Limb (tissue), 2 donors: Measurements from ENCODE around the gene OPRD1.
A peak's percentile ranks its signal among the peaks of the same experiment; 100 is the strongest.

Experiments used
- DNase-seq, 2 donors: peaks; one replicate each; pipeline ENCODE4 v3.0.0-alpha.2; 2016; ENCODE audit errors: extremely low spot score in 2 of 2

Gene OPRD1

DNA sequence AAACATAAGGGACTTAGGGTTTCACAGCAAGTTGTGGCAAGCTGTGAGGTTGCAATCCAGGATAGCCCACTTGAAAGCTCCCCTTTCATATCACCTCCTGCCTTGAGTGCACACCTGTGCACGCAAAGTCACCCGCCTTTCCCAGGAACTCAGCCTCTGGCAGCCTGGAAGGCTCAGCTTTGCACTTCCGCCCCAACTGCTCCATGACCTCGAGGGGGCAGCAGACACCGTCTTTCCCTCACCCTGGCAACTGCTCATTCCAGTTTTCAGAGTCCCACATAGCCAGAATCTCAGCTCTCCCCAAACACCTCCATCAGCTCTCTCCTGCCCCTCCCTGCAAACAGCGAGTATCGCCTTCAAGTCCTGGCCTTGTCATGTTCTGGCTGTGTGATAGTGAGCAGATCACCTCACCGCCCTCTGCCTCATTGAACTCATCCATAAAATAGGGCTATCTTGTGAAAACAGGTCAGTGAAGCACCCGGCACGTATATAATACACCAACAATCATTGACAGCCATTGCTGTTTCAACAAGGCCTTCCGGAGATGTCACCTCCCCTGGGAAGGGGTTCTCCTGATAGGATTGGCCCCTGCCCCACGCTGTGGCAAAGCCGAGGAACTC is 70.1 kb downstream of the OPRD1 start:
- peak; percentile 90 to 91 for DNase-seq

DNA sequence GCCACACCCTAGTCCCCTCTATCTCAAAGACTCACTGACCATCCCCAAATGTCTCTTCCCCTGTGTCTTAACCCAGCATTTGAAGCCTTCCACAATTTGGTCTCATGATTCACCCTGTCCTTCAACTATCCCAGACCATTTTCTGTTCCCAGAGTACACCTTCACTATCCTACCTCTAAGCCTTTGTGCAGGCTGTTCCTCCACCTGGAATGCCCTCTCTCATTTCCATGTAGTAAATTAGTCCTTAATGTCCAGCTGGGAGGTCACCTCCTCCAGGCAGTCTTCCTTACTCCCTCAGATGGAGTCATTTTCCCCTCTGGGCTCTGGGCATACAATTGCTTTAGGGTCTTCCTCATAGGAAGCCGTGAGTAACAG is 71.3 kb downstream of the OPRD1 start:
- no peak for DNase-seq

DNA sequence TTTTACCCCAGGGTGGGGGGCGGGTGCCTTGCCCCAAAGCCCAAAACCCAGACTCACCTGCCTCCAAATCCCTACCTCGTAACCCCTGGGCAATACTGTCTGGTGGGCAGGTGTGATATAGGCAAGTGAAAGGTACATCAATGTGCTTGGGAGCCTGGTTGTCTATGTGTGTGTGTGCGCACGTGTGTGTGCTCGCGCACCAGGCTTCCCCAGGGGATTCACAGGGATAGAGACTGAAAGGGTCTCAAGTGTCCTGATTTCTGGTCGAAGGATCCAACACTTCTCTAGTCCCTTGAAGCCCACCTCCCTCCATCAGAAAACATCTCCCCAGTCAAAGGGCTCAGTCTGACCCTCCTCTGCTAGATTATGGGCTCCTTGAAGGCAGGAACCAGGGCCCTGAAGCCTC is 73.5 kb downstream of the OPRD1 start:
- no peak for DNase-seq

DNA sequence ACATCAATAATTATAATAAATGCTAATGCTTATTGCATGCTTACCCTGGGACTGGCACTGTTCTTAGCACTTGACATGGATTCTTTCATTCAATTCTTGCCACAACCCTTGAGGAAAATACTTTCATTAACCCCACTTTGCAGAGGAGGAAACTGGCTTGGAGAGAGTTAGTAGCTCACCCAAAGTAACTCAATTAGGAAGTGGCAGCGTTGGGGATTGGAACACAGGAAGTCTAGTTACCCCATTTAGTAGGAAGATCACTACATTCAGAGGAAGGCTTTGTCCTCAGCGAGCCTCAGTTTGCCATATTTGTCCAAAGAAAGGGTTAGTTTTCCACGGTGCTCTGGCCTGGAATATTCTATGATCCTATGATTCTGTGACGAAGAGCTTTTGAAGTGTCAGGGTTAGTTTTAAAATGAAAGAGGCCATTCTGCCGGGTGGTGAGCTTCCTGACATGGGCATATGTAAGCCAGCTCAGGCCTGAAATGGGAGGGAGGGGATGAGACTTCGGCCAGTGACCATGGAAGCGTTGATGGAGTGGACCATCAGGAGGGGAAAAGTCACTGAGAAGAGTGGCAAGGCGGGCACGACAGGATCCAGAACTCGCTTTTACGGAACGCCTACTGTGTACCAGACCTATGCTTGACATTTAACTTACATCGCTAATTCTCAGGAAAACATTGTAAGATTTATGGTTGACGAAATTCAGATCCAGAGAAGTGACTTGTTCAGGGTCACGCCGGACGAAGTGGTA is 74.2 kb downstream of the OPRD1 start:
- DNase-seq = no peak

DNA sequence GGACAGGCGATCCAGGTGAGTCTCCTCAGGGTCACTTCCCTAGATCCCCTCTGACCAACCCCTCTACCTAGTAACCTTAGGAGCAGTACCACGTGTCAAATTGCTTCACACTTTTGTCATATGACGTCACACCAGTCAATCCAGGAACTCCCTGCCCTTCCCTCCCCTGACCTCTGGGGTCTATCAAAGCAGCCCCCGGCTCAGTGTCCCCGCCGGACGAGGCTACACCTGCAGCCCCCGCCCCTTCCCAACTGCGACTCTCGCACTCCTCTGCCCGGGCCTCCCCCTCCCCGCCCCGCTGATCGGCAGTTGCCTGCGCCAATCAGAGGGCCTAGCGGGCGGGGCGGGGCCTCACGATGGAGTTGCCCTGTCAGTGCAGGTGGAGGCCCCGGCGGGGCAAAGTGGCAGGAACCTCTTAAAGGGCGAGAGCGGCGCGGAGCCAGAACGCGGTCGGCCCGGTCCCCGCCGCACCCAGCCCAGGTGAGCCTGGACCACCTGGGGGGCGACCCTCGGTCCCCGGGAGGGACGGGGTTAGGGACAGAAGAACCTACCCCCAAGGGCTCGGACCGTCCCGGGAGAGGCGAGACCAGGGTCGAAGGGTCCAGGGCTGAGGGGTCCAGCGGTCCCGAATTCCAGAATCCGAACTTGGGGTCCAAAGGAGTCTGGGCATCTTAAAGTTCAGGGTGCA is 74.9 kb downstream of the OPRD1 start:
- peak; percentile 38 to 87 for DNase-seq

DNA sequence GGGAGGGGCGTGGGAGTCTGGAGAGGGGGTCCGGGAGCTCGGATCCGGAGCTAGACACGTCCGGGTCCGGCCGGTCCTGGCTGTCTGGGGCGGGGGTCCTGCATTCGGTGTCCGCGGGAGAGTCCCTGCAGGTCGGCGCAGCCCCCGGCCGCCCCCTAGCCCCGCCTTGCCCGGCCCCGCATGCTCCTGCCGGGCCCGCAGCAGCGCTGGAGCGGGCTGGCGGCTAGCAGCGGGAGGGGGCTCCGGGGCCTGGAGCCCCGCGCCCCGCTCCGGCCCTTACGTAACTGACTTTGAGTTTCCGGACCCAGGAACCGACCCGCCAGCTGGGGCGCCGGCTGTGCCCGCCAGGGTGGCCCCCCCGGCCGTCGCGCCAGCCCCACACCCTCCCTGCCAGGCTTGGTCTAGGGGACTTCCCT is 75.5 kb downstream of the OPRD1 start:
- DNase-seq = peak in 1 of 2 donors; percentile 55

DNA sequence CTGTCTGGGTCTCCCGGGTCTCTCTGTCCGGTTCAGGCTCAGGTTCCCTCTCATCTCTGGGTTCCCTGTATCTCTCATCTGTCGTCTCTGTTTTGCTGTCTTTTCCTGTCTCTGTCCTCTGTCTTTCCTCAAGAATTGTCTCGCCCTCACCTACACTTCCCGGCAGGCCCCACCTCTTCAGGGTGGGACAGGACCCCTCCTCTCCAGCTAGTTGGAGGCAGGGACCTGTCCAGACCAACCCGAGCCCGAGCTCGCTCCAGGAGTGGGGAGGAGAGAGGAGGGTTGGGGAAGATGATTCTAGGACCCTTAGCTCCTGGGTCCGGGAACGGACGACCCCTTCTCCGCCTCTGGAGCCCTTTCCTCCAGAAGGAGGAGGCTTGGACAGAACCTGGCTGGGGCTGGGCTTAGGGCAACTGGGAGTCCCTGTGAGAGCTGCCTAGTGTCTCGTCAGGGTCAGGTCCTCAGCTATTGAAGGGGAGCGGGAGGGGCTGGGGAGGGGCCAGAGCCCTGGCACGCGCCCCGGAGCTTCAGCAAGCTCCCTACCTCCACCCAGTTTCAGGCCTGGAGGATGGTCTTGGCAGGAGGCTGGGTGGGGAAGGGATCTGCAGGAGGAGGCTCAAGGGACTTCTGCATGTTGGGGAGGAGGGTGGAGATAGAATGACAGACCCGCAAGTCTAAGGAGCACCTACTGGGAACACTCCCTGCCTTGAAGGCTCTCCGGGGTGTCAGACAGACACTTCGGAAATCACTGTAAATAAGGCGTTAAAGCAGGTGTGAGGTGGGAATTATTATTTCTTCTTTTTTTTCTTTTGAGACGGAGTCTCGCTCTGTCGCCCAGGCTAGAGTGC is 76.1 kb downstream of the OPRD1 start:
- DNase-seq = peak in 1 of 2 donors; percentile 63

DNA sequence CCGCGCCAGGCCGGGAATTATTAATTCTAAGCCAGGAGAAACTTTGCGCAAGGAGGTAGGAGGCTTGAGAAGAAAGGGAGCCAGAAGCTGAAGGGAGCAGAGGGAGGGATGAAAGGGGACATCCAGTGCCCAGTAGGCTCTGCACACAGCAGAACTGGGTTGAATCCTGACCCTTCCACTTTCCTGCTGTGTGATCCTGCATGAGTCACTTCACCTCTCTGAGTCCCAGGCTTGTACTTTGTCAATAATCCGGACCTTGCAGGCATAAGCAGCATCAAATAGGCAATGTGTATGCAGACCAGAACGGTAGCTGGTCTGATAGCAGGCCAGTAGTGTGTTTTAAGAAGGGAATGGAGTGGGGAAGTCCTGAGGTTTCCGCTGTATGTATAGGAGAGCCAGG is 76.9 kb downstream of the OPRD1 start:
- DNase-seq = no peak

DNA sequence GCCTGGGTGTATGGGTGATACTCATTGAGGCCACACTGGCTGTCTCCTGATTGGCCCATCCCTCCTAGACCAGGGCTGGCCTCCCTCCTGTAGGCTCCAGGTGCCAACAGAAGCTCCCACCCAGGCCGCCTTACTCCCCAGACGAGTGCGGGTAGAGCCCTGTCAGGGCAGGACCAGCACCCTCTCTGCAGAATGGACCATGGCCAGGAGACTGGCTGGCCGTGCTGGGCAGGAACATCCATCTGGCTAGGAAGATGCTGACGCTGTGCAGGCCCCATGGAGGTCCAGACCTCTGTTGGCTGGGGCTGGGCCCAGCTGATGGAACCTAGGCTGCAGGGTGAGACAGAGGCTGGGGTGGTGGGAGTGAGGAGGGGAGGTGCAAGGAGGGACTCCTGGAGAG is 77.4 kb downstream of the OPRD1 start:
- DNase-seq = no peak

DNA sequence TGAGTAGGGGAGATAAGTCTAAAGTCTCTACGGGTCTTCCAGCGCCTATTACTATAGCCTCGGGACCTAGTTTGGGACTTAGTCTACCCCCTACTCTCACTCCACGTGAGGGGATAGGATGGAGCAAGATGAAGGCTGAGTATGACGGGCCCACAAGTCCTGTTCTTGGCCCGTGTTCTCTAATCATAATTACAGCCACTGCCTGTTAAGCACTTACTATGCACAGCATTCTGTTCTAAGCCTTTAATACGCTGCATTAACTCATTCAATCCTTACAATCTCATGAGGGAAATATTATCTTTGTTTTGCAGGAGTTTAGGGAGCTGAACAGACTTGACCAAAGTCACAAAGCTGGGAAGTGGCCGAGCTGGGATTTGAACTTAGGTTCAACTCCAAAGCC is 78.5 kb downstream of the OPRD1 start:
- DNase-seq = no peak

DNA sequence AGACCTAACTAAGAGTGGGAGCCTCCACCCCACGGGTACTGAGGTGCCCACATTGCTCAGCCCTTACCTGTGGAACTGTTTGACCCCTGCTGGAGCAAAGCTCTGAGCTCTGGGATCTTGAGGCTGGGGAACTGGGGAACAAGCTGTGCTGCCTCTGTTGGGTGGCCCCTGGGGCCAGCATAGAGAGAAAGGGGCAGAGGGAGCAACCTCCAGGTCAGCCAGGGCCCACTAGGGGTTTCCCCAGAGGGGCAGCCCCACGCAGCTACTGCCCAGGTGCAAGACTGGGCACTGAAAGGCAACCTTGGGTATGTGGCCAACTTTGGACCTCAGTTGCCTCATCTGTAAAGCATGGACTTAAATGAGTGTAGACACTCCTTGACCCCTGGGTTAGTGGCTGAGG is 78.9 kb downstream of the OPRD1 start:
- no peak for DNase-seq

DNA sequence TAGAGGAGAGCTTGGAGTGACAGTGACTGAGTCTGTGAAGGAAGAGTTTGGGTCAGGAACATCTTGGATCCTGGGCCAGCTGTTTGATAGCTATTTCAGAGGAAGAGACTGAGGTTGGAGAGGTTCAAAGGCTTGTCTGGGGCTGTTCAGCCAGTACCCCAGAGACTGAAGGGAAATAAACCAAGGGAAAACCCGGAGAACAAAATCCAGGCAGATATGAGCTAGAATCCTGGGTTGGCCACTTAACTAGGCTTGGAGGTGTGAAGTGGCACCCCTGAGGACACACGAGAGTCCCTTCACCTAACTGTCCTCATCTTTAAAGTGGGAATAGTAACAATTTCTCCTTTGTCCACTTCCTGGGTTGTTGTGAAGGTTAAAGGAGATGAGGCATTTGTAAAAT is 79.3 kb downstream of the OPRD1 start:
- DNase-seq = no peak

DNA sequence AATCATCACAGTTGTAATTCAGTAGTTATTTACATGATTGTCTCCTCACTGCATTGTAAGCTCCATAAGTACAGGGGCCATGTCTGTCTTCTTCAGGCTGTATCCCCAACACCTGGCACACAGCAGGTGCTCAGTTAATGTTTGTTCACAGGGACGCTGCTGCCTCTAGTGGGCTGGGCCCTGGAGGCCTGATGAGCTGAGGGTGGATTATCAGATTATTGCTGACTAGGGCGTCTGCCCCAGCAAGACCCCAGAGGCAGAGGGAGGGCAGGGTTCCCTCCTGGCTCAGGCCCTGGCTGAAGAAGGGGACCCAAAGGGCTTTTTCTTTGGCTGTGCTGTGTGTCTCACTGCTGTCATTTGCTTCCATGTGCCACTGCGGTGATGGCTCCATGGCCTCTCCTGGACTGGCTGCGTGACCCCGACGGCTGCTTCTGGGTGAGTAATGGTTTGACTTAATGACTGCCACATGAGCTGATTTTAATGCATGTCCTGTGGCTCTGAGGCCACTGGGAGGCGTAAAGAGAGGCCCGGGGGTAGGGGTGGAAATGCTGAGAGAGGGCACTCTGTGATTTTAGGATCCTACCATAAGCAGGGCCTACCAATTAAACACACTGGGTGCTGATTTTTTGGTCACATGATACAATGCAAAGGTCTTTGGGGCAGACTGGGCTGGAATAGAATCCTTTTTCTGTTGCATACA is 81.6 kb downstream of the OPRD1 start:
- no peak for DNase-seq

DNA sequence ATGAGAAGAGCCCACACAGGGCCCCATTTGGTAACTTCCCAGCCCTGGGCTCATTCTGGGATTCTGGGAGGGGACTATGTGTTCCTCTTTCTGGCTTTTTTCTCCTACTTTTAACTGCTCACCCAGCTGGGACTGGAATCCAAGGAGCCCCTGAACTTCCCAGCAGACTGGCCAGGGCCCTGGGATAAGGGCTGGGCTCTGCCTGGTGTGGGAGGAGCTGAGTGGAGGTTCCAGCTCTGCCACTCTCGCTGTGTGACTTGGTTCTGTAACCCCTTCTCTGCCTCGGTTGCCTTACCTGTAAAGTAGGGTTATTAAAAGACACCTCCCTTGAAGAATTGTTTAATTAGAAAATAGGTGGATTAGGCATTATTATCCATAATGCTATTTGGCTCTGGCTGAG is 82.8 kb downstream of the OPRD1 start:
- no peak for DNase-seq

DNA sequence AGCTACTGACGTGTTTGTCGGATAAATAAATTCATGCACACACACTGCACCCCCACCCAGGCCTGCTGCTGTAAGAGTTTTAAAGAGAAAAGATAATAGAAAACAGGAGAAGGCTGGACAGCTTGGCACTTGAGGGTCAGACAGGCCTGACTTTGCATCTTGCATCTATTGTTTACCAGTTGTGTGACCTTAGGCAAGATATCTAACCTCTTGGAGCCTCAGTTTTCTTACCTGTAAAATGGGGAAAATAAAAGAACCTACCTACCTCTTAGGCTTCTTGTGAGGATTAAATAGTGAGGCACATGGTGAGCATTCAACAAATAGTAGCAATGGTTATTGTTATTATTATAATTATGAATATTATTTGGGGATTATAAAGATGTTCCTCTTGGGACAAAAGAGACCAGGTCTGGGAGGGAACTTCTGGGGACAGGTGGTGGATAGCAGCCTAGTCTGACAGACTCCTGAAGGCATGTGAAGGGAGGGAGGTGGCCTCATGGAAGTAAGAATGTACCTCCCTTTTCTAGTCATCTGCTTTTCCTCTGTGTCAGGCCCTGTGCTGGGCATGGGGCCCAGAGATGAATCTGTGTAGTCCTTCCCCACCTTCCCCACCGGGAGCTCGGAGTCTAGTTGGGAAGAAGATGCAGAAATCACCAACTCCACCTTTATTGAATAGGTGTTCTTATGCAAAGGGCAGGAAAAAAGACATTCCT is 84.1 kb downstream of the OPRD1 start:
- no peak for DNase-seq

DNA sequence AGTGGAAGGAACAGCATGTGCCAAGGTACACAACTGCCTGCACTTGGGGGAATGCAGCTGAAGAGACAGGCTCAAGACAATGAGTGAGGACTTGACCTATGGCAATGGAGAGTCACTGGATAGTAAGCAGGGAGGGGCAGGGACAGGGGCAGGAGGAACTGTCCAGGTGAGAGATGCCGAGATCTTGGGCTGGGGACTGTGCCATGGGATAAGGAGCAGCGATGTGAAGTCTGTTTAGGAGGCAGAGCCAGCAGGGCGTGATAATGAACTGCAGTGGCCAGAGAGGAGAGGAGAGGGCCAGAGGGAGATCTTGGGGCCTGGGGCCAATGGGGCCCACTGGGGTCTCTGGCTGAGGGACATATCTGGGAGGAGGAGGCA is 84.6 kb downstream of the OPRD1 start:
- no peak for DNase-seq

DNA sequence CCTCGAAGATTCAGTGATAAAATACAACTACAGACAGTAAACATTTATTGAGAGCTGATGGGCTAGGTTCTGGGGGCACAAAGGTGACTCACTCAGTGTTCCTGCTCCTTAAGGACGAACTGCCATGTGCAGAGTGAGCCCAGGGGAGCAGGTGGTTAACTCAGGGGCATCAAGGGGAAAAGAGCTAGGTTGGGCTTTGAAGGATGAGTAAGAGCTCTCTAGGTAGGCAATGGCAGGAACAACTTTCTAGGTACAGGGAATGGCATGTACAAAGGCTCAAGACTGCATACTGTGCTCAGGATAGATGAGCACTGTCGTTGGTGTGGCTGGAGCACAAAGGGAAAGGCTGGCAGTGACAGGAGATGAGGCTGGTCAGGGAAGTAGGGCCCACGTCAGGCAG is 85.8 kb downstream of the OPRD1 start:
- no peak for DNase-seq

DNA sequence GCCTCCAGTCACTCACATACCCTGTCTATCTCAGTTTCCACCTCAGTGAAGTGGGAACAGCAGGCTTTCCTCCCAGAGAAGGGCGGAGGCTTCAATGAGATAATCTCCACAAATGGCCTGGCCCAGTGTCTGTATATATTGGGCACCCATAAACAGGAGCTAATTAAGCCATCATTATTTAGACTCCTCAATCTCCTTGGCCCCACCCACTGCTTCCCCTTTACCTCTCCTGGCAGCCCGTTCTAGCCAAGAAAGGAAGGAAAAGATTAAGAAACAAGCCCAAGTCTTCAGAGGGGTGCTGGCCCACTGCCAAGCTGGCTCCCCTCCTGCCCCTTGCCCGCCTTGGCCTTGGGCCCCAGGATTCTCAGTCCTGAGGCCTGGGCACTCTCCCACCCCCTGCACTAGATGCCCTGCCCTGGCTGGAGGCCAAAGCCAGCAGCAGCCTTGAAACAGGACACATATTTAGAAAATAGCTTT is 86.5 kb downstream of the OPRD1 start:
- no peak for DNase-seq

DNA sequence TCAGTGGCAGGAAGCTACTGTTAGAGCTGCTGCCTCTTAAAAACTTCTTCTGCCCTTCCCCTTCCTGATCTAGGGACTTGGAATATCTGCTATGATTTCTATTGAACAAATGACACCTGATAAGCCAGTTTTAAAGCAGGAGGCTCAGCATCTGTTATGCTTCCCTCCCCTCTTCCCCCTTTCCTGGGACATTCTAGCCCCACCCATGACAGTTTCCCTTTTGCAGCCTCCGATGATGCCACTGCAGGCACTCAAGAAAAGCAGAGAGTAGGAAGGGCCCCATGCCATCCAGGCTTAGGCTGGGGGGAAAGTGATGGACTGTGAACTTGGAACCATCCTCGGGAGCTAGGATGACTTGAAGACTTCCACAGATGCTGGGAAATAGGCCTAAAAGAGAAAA is 87.3 kb downstream of the OPRD1 start:
- DNase-seq = no peak

DNA sequence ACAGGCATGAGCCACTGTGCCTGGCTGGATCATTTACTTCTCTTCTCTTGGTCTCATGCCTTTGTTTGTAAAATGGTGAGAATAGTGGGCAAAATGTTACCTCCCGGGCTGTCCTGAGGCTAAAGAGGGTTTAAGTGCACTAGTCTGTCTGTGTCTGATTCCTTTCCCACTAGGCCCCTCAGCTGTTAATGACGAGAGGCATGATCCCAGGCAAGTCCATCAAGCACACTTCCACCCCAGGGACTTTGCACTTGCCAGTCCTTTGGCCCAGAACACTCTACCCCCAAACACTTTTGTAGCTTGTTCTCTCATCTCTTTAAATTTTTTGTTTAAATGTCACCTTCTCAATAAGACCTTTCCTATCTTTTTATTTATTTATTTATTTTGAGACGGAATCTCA is 88.6 kb downstream of the OPRD1 start:
- DNase-seq = no peak

DNA sequence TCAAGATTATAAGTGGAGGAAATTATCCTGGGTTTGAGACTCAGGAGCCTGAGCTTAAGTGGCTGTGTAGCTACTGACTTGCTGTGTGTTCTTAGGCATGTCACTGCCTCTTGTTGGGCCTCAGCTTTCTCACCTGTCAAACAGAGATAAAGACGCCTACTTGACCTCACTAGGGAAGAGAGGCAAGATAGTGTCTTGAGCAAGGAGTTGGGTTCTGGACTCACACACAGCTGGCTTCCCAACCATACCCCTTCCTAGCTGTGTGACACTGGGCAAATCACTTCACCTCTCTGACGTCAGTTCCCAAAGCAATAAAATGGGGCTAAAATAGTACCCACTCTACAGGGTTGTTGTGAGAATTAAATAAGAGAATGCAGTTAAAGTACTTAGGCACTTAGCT is 90.8 kb downstream of the OPRD1 start:
- no peak for DNase-seq
